IPS-20b (cell line): Measurements from ENCODE around the gene MAGI1.

ENCODE experiments used
- H3K27ac ChIP-seq: one replicate; pipeline ENCODE4 v1.5.1; 2013; ENCODE audit warnings: low read length
- H3K27me3 ChIP-seq: 2 replicates; pipeline ENCODE4 v1.6.1; 2013; ENCODE audit warnings: mild to moderate bottlenecking, low read length, inconsistent platforms; ENCODE audit not compliant: insufficient read depth
- H3K36me3 ChIP-seq: 2 replicates; pipeline ENCODE4 v1.6.1; 2013; ENCODE audit warnings: low read depth, mild to moderate bottlenecking, inconsistent platforms, low read length, moderate library complexity; ENCODE audit not compliant: insufficient read depth
- H3K4me1 ChIP-seq: 2 replicates; pipeline ENCODE4 v1.6.1; 2013; ENCODE audit warnings: mild to moderate bottlenecking, control low read depth, inconsistent platforms, low read length, moderate library complexity; ENCODE audit not compliant: insufficient read depth
- H3K4me3 ChIP-seq: 2 replicates; pipeline ENCODE4 v1.5.1; 2013; ENCODE audit warnings: mild to moderate bottlenecking, low read length, inconsistent platforms
- H3K9ac ChIP-seq: 2 replicates; pipeline ENCODE4 v1.6.1; 2013; ENCODE audit warnings: low read depth, mild to moderate bottlenecking, inconsistent platforms, low read length, moderate library complexity
- H3K9me3 ChIP-seq: 2 replicates; pipeline ENCODE4 v1.6.1; 2013; ENCODE audit warnings: mild to moderate bottlenecking, low read depth, low read length, inconsistent platforms; ENCODE audit not compliant: insufficient read depth

The MAGI1 gene

DNA sequence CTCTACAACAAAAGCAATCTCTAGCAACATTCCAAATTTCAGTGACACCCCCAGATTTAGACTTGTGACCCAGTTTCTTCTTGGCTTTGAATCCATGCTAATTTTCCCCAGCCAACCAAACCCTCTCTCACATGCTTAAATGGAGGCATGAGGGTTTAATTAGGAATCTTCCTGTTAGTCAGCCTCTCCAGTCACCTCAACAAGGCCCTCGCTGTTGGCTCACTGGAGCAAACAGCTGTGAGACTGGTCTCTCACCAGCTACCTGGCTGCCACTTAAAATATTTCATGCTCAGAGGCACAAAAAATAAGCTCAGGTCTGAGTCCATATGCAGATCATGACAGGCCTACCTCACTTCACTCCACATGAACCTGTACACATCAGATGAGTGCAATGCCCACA lies 720.5 kb downstream of the MAGI1 start:
- Histone ChIP-seq H3K4me3 (no peak overlapping the region), H3K4me1 (no peaks in the 10 kb centered on the region), H3K36me3 (no peaks in the 10 kb centered on the region), H3K9me3 (no peaks in the 10 kb centered on the region), H3K27me3 (no peaks in the 10 kb centered on the region), H3K27ac (no peak overlapping the region), H3K9ac (no peak overlapping the region)

DNA sequence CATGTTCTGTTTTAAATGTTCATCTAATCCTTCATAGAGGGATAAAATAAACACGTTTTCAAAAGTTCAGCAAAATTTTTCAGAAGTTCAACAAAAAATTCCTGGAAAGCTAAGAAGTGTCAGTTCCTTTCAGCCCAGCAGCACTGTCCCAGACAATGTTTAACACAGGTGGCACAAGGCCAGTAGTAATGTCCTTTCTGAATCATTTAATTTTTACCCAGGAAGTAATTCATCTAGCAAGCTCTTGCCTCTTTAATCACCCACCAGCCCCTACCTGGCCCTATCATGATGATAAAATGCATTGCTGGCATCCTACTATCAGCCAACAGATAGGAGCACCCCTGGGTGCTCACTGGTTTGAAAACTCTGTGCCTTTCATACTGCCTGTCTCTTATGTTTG lies 723.8 kb downstream of the MAGI1 start:
- H3K36me3 ChIP-seq, result no peaks in the 10 kb centered on the region
- H3K4me3 ChIP-seq, result no peak overlapping the region
- no peak overlapping the region for H3K9ac ChIP-seq
- no peaks in the 10 kb centered on the region for H3K4me1 ChIP-seq
- no peak overlapping the region for H3K27ac ChIP-seq
- H3K9me3 ChIP-seq, result no peaks in the 10 kb centered on the region
- H3K27me3 ChIP-seq, result no peaks in the 10 kb centered on the region

DNA sequence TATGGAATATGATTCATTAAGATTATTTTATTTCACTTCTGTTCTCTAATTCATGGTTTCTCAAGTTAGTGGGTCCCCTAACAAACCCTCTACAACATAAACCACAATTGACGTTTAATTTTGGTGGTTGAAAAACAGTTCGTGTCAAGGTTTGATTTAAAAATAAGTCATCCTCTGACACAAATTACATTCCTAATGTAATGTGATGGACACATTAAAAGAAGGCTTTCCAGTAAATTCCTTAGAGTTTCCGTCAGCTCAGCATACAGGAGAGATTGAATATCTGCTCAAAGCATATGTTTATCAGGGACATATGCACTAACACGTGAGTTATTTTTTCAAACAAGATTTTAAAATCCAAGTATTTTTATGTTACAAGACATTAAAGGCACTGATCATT lies 724.4 kb downstream of the MAGI1 start:
- Histone ChIP-seq H3K36me3 (no peaks in the 10 kb centered on the region), H3K27me3 (no peaks in the 10 kb centered on the region), H3K4me3 (no peak overlapping the region), H3K27ac (no peak overlapping the region), H3K4me1 (no peaks in the 10 kb centered on the region), H3K9ac (no peak overlapping the region), H3K9me3 (no peaks in the 10 kb centered on the region)

DNA sequence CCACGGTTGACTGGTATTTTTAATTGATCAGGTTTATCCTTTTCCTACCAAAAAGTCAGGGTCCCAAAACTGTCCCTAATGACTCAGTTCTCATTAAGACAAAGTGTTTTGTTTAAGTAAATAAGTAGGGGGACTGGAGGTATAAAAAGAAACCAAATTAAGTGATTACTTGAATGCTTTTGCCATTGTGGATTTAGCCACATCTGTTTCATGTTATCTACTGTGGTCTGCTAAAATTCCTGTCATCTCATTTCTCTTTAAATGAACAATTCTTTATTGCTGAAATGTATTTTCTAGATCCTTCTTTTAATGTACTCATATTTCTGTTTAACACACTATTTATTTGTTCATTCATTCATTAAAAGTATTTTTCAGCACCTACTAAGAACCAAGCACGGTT lies 725.1 kb downstream of the MAGI1 start:
- H3K9ac ChIP-seq, result no peak overlapping the region
- no peaks in the 10 kb centered on the region for H3K9me3 ChIP-seq
- no peaks in the 10 kb centered on the region for H3K27me3 ChIP-seq
- no peaks in the 10 kb centered on the region for H3K36me3 ChIP-seq
- H3K4me1 ChIP-seq, result no peaks in the 10 kb centered on the region
- no peak overlapping the region for H3K27ac ChIP-seq
- no peak overlapping the region for H3K4me3 ChIP-seq

DNA sequence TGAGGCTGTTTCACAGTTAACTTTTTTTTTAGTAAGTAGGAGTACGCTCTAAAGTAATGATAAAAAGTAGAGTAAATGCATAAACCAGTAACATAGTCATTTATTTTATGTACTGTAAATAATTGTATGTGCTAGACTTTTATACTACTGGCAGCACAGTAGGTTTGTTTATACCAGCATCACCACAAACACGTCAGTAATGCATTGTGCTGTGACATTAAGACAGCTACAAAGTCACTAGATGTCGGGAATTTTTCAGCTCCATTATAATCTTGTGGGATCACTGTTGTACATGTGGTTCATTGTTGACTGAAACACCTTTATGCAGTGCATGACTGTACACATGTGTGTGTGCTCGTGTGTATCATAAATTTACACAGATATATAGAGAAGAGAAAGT lies 732.9 kb downstream of the MAGI1 start:
- Histone ChIP-seq H3K36me3 (no peaks in the 10 kb centered on the region), H3K4me1 (no peaks in the 10 kb centered on the region), H3K9me3 (no peaks in the 10 kb centered on the region), H3K27me3 (no peaks in the 10 kb centered on the region), H3K4me3 (no peak overlapping the region), H3K9ac (no peak overlapping the region), H3K27ac (no peak overlapping the region)
